ENCODE results near the gene OCSTAMP.

OCSTAMP gene

GRCh38 chr20:46551522-46552381 is 1.3 kb upstream of the OCSTAMP start:
- peak; percentile 41 for DNase-seq

DNA sequence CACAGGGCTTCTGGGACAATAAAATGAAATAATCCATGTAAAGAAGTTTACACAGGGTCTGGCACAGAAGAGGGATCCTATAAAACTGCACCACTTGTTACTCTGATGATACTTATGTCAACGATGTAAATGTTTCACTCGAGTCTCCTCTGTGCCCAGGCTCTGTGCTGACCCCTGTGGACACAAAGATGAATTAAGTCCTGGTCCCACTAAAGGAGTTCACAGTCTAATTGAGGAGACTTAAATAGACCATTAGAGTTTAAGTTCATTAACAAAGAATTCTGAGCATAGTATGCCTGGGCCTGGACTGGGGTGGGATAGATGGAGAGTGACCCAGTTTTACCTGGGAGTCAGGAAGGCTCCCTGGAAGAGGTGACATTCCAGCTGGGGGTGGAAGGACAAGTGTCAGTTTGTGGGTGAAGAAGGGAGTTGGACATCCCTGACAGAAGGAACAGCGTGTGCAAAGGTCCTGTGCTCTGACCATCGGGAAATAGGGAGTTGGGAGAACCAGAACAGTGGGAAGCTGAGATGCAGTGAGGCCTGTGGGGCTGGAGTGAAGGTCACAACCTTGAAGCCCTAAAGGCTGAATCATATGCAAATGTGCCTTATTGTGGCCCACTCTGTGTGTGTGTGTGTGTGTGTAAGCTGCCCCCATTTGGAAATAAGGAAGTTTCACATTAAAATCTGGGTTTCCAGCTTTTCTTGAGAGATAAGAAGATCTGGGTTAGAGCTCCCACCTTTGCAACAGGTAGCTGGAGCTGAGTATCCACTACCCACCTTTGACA is 1.1 kb downstream of the OCSTAMP start:
- peak; percentile 20 for DNase-seq

DNA sequence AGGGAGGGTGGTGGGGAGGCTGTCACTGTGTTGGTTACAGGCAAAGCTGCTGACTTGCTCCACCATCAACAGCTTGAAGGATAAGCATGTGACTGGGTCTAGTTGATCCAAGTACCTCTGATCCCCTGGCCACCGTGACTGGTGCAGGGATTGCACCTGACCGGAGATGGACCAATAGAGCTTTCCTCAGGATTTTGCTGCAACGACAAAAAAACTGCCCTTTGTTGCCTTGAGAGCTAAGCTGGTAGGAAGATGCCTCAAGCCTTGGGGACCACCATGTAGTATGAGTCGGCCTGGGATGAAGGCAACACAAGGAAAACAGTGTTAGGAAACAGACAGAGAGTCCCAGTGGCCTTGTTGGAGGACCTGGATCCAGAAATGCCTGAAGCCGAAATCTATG is 1.8 kb downstream of the OCSTAMP start:
- DNase-seq, result no peak

- no peak for DNase-seq
Observed at GRCh38 chr20:46547995-46548394, 2.5 kb downstream of the OCSTAMP start.

DNA sequence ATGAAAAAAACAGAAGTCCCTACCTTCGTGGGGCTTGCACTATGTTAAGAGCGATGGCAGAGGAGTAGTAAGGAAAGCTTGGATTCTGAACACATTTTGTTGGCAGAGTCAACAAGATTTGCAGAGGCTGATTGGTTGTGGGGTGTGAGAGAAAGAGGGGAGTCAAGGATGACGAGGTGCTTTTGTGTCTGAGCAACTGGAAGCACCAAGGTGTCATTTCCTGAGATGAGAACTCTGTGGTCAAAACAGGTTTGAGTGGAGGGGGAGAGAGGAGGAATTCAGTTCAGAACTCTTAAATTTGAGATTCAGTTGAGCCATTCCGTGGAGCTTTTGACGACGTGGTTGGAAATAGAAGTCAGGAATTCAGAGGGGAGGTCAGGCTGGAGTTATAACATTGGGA is 3.5 kb downstream of the OCSTAMP start:
- DNase-seq, result no peak

DNA sequence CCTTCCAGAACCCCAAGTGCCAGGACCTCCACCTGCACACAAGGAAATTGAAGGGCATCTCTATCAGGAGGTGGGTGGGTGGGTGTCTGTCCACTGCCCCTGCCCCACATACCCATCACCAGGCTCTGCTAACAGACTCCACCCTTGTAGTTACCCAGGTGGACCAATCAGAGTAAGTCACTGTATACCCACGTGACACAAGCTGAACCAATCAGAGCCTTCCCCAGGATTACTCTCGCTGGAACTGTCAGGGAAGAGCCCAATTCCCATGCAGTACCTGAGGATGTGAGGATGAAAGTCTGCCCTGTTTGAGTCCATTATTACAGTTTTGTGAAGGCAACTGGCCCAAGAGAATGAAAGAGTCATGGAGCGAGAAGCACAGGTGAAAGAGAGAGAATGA is 4.2 kb downstream of the OCSTAMP start:
- no peak for DNase-seq

- DNase-seq, result no peak
Observed at GRCh38 chr20:46545827-46546138, 4.7 kb downstream of the OCSTAMP start.

DNA sequence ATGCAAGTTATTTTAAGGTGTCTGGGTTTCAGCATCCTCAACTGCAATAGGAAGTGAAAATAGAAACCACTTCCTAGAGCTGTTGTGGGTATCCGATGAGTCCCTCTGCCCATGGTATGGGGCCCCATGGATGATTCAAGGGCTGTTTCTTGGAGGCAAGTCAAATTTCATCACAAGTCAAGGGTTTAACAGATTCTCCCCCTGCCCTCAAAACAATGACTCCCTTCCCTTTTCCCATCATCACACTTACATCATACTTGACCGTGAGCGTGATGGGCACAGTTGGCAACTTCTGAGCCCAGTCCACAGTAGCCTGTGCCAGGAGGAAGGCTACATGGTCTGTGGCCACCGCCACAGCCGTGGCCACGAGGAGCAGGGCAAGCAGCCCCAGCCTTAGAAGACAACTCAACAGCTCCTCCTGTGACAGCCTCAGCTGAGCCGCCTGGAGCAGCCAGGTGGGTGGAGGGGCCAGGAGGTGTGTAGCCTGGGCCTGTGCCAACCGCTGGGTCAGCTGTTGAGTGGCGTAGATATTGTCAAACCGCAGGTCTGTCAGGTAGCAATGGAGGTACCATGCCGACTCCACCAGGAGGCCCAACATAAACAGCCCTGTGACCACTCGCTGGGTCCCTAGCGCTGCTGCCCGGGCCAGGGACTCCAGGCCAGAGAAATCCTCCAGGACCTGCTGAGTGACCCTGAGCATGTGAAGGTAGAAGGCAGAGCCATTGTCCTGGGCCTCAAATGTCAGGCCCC is 5.2 kb downstream of the OCSTAMP start:
- peak; percentile 97 for DNase-seq

DNA sequence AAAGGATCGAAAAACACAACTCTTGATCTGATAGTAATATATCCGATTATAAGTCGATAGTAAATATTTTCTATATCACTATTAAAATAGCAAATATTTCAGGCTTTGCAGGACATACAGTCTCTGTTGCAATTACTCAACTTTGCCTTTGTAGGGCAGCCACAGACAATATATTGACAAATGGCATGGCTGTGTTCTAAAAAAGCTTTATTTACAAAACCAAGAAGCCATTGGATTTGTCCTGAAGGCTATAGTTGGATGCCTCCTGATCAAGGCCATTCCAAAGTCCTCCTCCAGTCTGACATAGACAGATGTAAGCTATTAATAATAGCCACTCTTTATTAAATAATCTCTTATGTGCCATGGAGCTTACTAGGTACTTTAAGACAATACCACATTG is 5.9 kb downstream of the OCSTAMP start:
- DNase-seq, result peak; percentile 37

DNA sequence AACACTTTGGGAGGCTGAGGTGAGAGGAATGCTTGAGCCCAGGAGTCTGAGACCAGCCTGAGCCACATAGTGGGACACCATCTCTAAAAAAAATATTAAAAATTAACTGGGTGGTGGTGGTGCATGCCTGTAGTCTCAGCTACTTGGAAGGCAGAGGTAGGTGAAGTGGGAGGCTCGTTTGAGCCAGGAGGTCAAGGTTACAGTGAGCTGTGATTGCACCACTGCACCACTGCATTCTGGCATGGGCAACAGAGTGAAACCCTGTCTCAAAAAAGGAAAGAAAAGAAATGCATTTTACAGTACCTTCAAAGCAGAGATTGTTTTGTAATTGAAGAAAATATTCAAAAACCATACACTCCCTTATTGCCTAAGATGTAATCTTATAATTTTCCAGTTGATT is 6.5 kb downstream of the OCSTAMP start:
- no peak for DNase-seq

- no peak for DNase-seq
Observed at GRCh38 chr20:46543033-46543432, 7.4 kb downstream of the OCSTAMP start.

- no peak for DNase-seq
Observed at GRCh38 chr20:46541229-46541935, 9.1 kb downstream of the OCSTAMP start.

- no peak for DNase-seq
Observed at GRCh38 chr20:46539113-46539512, 11.3 kb downstream of the OCSTAMP start.

GRCh38 chr20:46530640-46531039 is 19.8 kb downstream of the OCSTAMP start:
- DNase-seq, result no peak

- DNase-seq, result no peak
Observed at GRCh38 chr20:46523696-46524328, 26.6 kb downstream of the OCSTAMP start.

DNA sequence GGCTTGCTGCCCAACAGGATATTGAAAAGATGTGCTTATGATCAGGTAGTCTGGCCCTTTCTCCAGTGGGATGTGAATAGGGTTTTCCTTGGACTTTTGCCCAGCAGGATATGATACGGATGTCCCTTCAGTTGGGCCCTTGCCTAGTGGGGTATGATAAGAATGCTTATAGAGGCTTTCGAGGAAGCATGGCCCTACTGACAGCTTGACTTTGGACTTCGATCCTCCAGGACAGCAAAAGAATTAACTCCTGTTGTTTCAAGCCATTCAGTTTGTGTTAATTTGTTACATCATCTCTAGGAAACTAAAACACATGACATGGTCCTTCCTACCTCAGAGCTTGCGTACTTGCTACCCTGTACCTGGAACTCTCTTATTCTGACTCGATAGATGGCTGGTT is 27.3 kb downstream of the OCSTAMP start:
- DNase-seq, result no peak

- DNase-seq, result peak; percentile 62
Observed at GRCh38 chr20:46520976-46521579, 29.4 kb downstream of the OCSTAMP start.

DNA sequence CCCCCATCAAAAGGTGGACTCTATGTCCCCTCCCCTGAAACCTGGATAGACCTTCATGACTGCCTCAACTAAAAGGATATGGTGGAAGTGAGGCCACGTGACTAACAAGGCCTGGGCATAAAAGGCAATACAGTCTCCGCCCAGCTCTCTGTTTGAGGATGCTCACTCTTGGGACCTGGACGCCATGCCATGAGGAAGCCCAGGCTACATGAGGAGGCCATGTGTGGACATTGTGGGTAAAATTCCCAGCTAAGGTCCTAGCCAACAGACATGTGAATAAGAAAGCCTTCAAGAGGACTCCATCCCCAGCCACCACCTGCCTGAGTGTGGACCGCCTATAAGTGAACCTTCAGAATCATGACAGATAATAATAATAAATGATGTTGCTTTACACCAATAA is 29.9 kb downstream of the OCSTAMP start:
- no peak for DNase-seq

- DNase-seq, result no peak
Observed at GRCh38 chr20:46519471-46520068, 30.9 kb downstream of the OCSTAMP start.

- peak; percentile 14 for DNase-seq
Observed at GRCh38 chr20:46512943-46513844, 37.3 kb downstream of the OCSTAMP start, which contains the start of gene ZNF334. Gene ZNF334 (minus strand): TSS chr20:46513559. CDS start chr20:46512102, 1,457 bp downstream.

Data from suppressor macrophage treated with lipopolysaccharide for 4 hours (primary cell).